GM12878 (cell line): ENCODE measurements around the gene SPTBN1.
"Not testable (repeated sequence)": the region's sequence is repeated elsewhere in the genome, so short reads cannot be mapped to it uniquely, and the experiment has no call there.

ENCODE experiments used
- ASH2L ChIP-seq: fragments of 300-600, 200-600 bp; sonication (generic); IDR thresholded peaks from 2 replicates; pipeline ENCODE4 v1.6.1; 2017; ENCODE audit warnings: low read depth, mild to moderate bottlenecking, borderline replicate concordance
- CTCF ChIP-seq, 3 experiments: IDR thresholded peaks in 2 of 3; conservative IDR thresholded peaks in 1 of 3; 2 replicates each; pipeline ENCODE4 v1.5.1; 2011; ENCODE audit warnings: low read depth in 3 of 3, low read length in 3 of 3, mild to moderate bottlenecking in 3 of 3, control low read depth in 2 of 3, moderate library complexity in 2 of 3, inconsistent platforms in 1 of 3, mixed read lengths in 1 of 3; ENCODE audit not compliant: control insufficient read depth in 2 of 3, insufficient read depth in 1 of 3; ENCODE audit errors: extremely low read depth in 1 of 3

GRCh38 chr2:54509043-54509442, 52.9 kb downstream of the SPTBN1 start:
- TF ChIP-seq ASH2L; CTCF (IDR thresholded peaks at IDR 0.05 in 2 of 3, conservative IDR thresholded peaks at IDR 0.05 in 1 of 3; ENCODE audit: control insufficient read depth in 2 of 3, extremely low read depth in 1 of 3, insufficient read depth in 1 of 3, low read depth in 3 of 3, low read length in 3 of 3): not testable (repeated sequence)
